OCI-LY3 (cell line): ENCODE measurements around the gene SLC36A3.

Experiments used
- CTCF ChIP-seq: fragments of 200-600, 300-600 bp; sonication (generic); IDR thresholded peaks from 2 replicates; pipeline ENCODE4 v1.5.1; 2014; ENCODE audit warnings: antibody characterized with exemption, low read length, low read depth
- EZH2phosphoT487 ChIP-seq: fragments of 200-600 bp; shearing (Covaris generic); IDR thresholded peaks from 2 replicates; pipeline ENCODE4 v1.6.1; 2018; ENCODE audit warnings: antibody characterized with exemption, mixed run types, low read depth

GRCh38 chr5:151347369-151347768 is 43.8 kb upstream of the SLC36A3 start, which contains the start of gene SLC36A2:
- TF ChIP-seq EZH2phosphoT487 (no peak), CTCF (no peak)
